ENCODE measurements around the gene INF2.
"Not testable (repeated sequence)": the region's sequence is repeated elsewhere in the genome, so short reads cannot be mapped to it uniquely, and the experiment has no call there.

INF2 gene

DNA sequence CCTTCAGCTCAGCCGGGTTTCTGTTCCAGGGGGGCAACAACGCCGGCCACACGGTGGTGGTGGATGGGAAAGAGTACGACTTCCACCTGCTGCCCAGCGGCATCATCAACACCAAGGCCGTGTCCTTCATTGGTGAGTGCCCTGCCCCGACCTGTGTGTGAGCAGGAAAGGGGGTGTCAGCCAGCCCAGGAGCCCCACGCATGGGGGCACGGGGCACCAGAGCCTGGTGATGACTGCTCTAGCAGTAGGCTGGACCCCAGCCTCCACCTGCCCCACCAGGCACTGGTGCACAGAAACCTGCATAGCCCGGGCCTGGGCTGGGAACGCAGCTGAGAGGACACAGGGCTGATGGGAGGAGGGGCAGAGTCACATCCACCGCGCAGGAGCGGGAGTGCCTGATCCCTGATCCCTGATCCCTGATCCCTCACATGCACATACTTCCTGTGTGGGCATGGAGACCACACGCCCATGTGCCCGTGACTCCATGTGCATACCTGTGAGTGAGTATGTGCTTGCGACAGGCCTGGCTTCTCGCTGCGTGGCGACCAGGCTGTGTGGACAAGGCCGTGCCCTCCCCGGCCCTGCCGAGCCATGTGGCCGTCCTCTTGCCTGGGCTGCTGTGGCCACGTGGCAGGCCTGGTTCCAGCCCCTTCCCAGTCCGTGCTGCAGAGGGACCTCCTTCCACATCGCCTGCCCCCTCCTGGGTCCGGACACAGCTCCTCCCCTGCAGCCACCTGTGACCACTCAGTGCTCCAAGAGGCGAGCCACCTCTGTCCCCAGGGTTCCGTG, 45.8 kb downstream of the INF2 start:
- DNase-seq (ENCODE audit: low spot score), result no peak

DNA sequence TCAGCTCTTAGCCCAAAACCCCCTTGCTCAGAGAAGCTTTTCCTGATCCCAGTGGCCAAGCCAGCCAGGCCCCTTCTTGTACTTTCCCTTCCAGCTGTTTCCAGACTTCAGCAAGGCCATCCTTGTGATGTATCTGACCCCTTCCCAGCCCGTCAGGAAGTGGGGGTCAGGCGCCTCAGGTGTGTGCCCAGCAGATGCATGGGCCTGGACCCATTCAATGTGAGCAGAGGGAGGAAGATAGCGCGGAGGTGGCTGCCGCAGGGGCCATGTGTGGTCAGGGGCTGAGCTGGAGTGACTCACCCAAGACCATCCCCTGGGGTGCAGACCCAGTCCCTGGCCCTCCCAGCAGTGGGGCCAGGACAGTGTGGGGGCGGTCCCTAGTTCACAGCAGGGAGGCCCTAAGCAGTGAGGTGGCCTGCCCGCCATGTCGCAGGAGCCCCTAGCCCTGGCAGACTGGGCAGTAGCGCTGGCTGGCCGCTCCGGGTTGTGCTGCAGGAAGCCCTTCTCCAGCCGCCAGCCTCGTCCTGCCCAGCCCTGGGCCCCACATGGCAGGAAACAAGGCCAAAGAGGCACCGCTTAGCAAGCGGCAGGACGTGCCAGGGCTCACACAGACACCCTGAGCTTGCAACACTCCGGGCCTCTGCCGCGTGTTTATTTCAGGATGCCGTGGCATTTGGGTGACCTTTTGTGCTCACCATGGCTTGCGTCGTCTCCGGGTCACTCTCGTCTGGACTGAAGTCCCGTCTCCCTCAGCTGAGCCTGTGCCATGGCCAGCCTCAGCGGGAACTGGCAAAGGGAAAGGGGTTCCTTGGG, 46.6 kb downstream of the INF2 start:
- peak; percentile 61 for DNase-seq (ENCODE audit: low spot score)

DNA sequence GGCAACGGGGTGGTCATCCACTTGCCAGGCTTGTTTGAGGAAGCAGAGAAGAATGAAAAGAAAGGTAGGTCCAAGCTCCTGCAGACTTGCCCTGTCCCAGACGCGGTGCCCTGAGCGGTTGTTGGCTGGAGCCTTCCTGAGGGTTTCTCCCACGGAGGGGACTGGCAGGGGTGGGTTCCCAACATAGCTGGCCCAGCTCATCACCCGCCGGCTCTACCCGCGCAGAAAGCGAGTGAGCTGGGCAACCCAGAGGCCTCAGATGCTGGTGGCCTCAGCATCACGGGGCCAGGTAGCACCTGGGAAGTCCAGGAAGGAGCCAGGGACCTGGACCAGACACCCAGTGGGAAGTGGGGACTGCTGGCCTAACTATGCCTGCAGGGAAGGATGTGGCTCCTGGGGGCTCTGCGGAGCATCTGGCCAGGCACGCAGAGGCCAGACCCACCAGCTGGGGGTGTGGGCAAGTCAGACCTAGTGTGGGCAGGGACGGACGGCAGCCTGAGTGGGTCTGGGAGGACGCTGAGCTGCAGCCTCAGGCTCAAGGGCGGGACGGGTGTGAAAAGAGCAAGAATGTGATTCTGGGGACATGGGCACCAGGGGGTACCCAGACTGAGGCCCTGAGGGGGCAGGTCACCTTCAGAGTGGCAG, 49.1 kb downstream of the INF2 start:
- DNase-seq (ENCODE audit: low spot score), result no peak

DNA sequence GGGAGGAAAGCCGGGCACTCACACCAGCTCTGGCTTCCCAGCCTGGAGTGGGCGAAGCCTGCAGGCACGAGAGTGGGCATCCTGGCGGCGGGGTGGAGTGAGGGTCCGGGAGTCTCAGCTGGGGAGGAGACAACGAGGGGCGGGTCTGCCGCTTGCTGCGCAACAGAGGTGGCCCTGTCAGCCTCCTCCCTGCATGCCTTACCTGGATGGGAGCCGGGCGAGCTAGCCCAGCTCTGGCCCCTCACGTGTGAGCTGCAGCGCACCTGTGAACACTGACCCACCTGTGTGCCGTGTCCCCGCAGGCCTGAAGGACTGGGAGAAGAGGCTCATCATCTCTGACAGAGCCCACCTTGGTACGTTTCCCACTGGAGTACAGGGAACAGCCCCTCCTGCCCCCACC, 49.6 kb downstream of the INF2 start:
- no peak for DNase-seq (ENCODE audit: low spot score)

DNA sequence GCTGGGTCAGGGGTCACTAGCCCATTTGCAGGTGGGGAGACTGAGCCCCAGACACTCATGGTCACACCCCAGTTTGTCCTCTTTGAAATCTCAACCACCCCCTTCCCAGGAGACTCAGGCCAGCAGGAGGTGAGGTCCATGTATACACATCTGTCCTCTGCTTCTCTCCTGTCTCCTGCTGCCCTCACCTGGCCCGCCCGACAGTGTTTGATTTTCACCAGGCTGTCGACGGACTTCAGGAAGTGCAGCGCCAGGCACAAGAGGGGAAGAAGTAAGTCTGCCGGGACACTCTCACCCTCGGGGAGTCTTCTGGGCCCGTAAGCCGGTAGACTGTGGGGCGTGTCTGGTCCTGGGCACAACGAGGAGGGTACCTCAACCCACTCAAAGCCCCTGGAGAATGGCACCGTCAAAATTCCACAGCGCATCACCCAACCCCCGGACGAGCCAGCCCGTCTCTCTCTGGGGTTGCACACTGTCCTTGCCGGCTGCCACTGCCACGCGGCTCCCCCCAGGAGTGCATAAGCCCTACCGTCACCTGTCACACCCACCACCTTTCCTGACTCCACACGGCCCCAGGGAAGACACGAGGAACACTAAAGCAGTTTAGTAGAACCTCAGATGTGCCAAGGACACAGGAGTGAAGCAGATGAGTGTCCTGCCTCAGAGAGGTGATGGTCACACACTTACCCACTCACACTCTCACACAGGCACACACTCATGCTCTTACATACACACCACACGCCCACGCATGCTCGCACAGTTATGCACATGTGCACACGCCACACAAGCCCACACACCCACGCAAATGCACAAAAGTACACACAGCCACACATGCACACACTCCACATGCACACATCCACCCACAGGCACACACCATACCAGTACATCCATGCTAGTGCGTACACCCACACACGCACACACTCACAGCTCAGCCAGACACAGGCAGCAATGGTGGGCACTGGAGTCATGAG, 50.4 kb downstream of the INF2 start:
- DNase-seq (ENCODE audit: low spot score), result no peak

DNA sequence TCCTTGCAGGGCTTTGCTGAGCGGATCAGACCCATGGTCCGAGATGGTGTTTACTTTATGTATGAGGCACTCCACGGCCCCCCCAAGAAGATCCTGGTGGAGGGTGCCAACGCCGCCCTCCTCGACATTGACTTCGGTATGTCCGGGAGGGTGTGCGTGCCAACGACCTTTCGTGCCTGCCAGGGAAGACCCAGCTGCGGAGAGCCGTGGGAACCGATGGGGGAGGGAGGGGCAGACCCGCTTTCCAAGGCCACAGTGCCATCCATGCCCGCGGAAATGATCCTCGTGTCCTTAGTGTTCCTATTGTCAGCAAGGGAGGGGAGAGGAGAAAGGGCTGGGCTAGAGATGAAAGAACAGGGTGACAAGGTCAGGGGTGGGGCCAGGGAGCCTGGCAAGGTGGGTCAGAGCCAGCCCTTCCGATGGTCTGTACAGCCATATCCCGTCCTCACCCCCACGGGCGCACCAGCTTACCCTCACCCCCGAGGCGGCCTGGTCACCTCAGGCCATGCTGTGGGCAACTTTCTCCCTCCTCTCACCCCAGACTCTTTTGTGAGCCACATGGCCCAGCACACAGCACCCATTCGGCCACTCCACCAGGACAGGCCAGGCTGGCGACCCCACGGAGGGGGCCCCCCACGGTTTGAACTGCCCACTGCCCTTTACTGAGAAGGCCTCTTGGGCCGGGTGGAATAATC, 51.8 kb downstream of the INF2 start:
- no peak for DNase-seq (ENCODE audit: low spot score)

DNA sequence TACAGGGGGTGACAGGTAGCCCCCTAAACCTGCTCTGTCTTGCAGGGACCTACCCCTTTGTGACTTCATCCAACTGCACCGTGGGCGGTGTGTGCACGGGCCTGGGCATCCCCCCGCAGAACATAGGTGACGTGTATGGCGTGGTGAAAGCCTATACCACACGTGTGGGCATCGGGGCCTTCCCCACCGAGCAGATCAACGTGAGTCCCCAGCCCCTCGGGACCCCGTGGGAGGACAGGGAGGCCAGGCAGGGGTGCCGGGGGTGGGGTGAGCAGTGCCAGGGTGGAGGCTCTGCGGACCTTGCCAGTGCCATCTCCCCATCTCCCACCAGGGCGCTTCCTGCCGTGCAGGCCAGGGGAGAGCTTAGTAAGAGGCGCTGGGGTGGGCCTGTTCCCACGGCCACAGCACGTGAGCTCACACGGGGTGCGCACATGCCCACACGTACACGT, 52.4 kb downstream of the INF2 start:
- DNase-seq (ENCODE audit: low spot score), result no peak

DNA sequence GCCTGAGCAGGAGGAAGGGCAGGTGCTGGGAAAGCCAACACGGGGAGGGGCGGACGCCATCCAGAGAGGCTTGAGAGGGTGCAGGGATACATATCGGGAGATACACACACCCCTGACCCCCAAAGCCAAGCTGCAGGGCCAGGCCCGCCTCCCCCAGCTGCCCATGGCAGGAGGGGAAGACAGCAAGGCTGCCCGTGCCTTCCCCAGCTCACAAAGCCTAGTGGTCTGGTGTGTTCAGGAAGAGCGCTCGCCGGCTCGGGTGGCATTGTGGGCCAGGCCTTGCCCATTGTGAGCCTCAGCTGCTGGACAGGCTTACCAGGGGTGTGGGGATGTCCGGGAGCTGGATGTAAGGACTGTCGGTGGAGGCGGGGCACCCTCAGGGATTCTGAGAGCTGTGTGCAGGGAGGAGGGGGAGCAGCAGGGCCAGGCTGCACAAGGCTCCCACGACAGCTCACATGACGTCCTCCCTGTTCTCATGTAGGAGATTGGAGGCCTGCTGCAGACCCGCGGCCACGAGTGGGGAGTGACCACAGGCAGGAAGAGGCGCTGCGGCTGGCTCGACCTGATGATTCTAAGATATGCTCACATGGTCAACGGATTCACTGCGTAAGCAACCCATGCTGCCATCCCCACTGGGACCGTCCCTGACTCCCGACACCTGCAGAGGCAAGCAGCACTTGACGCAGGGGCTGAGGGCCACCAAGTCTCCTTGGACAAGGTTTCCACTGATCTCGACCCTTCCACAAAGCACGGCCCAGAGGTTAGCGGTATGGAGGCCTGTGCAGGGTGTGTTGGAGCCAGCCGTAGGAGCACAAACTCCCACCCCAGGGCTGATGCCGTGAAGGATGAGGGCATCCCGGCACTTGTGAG, 53.4 kb downstream of the INF2 start:
- no peak for DNase-seq (ENCODE audit: low spot score)

DNA sequence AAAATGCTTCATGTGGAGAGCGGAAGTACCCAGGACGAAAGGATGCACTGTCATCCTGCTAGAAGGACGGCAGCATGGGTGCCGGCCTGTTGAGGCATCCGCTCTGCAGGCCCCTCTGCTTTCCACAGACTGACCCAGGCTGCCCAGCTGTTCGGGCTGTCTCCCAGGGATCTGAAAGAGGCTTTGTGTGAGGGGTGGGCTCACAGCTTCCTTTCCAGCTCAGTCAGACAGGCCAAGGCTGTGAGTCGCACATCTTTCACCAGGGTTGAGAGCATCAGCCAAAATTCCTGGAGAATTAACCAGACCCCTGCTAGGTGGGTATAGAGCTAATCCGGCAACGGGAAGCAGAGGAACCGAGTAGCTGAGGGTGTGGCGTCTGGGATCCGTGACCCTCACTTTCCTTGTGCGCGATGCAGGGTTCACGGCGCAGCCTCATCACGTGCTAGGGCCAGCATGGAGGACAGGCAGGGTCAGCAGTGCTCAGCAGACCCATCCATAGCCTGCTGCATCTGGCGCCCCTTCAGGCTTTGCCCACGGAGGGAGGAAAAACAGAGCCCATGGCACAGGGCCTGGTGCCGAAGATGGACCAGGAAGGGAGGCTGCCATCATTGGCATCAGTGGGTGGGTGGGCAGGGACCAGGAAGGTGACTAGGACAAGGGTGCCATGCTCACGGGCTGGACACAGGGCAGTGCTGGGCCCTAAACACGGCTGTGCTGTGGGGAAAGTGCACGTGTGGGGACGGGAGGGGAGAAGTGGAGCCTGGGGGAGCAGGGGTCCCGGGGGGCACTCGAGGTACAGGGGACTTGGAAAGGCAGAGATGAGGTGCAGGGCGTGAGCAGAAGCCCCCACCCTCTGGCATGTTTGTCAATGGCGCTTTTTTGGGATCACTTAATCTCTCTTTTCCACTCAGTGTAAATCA, 54.3 kb downstream of the INF2 start:
- DNase-seq (ENCODE audit: low spot score), result no peak

DNA sequence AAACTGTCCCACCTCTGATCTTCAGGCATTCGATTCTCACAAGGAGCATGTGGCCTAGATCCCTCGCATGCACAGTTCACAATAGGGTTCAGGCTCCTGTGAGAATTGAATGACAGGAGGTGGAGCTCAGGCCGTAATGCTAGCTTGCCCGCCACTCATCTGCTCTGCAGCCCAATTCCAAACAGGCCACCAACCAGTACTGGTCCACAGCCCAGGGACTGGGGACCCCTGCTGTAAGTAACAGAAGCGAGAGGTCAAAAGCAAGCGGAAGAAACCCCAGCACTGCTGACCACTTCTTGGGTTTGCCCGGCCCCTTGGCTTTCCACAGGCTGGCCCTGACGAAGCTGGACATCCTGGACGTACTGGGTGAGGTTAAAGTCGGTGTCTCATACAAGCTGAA, 55.1 kb downstream of the INF2 start:
- DNase-seq (ENCODE audit: low spot score), result no peak

DNA sequence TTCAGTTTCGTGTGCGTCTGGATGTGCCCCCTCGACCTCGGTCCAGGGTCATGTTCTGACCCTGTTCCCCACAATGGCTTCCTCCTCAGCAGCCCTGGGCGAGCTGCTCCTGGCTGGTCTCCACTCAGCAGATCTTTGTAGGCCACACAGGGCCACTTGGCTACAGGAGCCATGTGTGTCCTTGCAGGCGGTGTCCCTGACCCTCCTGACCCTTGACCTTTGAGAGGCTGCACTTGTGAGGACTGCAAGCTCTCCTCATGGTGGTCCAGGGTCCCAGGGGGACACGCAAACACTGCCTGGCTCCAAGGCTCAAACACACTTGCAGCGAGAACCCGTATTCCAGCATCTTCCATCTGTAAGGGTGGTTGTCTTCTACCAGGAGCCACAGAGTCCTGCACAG, 56.0 kb downstream of the INF2 start:
- no peak for DNase-seq (ENCODE audit: low spot score)

DNA sequence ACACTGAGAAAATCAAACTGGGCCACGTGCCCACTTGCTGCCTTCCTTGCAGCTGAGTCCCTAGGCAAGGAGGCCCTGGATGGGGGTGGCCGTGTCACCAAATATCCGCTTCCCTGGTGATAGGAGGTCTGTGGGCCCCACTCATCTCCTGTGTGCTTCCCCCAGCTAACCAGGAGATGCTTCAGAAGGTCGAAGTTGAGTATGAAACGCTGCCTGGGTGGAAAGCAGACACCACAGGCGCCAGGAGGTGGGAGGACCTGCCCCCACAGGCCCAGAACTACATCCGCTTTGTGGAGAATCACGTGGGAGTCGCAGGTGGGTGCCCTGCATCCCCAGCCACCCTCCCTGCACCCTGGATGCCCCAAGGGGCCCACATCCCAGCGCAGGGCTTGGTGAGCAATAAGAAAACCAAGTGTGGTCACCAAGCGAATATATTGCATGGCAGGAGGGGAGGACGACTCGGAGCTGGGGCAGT, 56.7 kb downstream of the INF2 start:
- DNase-seq (ENCODE audit: low spot score), result no peak

DNA sequence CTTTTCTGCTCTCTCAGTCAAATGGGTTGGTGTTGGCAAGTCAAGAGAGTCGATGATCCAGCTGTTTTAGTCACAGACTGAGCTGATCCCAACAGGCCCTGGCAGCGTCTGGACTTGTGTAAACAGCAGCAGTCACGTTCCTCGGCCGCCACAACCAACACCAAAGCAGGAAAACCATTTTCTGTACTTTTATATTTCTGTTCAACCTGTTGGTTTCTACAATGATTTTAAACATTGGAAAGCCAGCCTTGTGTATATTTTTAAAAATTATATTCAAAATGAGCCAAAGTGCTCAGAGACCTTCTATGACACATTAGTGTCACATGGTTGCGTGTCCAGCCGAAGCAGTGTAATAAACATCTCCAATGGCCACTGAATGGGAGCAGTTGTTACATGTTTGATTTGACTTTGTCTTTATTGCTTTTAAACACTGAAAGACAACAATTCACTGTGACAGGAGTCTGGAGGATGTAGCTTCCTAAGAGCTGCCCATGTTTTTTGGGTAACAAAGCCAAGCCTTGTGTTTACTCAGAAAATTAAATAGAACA, 57.6 kb downstream of the INF2 start:
- DNase-seq (ENCODE audit: low spot score), result no peak

DNA sequence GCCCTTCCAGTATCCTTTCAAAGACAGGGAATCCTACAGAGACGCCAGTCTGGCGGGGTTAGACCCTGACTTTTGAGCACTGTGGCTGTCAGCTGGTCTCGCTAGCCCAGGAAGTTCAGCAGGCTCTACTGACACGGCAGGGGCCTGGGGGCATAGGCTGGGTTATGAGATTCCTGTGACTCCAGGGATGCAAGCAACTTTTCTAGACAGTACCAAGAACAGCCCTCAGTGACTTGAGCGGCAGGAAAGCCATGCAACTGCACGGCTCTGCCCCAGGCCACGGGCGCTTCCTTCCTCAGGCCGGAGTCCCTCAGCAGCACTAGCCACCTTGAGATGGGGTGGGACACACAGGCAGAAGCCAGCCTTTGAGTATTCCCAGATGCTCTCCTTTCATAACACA, 58.5 kb downstream of the INF2 start:
- DNase-seq (ENCODE audit: low spot score), result no peak

DNA sequence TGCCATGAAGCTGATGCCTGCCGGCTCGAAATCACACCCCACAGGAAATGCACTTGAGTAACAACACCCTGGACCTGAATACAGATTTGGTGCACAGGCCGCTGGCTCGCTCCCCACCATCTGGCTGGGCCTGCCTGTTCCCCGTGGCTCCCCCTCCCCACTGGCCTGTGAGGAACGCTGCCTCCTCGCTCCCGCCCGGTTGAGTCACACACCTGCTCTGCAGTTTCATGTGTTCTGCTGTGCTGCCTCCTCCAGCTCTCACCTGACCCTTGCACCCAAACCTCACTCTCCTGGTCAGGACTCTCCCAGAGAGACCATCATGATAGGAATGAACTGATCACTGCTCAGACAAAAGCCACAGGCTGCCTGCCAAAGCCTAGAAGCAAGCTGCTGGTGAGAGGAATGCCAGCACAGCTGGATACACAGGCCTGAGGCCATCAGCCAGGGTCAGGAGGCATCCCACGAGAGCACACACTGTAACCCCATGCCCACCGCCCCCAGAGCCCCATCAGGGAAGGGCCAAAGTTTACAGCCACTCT, 59.8 kb downstream of the INF2 start:
- DNase-seq (ENCODE audit: low spot score), result no peak

DNA sequence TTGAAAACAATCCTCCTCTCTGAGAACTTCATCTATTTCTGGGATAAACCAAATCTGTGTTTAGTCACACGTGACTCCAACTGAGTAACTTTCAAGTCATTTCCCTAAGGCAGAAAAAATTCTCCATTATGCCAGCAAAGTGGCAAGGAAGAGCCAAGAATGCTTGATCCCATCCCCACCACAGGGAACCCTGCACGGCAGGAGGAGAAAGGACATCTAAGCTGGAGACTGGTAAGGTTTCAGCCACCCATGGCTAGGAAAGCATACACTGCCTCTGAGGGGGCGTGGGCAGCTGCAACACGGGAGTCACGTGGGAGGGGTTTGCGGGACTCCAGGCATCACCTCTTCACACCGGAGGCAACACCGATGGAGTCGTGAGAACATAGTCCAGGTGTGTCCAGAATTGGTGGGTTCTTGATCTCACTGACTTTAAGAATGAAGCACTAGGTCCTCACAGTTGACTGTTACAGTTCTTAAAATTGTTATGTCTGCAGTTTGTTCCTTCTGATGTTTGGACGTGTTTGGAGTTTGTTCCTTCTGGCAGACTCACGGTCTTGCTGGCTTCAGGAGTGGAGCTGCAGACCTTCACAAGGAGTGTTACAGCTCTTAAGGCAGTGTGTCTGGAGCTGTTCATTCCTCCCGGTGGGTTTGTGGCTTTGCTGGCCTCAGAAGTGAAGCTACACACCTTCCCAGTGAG, 60.8 kb downstream of the INF2 start:
- no peak for DNase-seq (ENCODE audit: low spot score)

DNA sequence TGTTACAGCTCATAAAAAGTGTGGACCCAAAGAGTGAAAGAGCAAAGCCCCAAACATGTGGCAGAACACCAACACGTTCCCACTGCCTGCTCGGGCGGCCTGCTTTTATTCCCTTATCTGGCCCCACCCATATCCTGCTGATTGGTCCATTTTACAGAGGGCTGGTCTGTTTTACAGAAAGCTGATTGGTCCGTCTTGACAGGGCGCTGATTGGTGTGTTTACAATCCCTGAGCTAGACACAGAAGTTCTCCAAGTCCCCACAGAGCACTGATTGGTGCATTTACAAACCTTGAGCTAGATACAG, 61.3 kb downstream of the INF2 start:
- DNase-seq (ENCODE audit: low spot score), result not testable (repeated sequence)

Measured in hepatic stellate cell (primary cell).